GM13977 (cell line): Measurements from ENCODE around the gene RASSF5.

Experiments used
- DNase-seq: peaks from one replicate; pipeline ENCODE4 v3.0.0; 2012; ENCODE audit warnings: low spot score
- in situ Hi-C: fragments of 300-500 bp; cut with MboI; formaldehyde crosslinking; loops from one replicate; pipeline ENCODE4 v1.12.0; 2022; ENCODE audit warnings: low sequenced_read_pairs, low pct_unique_long_range_greater_than_20kb, mixed read lengths, inconsistent platforms; ENCODE audit not compliant: unreplicated experiment
- TF ChIP-seq, protein P1 (sequence below): IDR thresholded peaks from 2 replicates; pipeline ENCODE4 v1.5.1; 2012; ENCODE audit warnings: mild to moderate bottlenecking, control low read depth; ENCODE audit not compliant: insufficient read depth; ENCODE audit errors: extremely low read depth, missing control alignments

The RASSF5 gene

DNA sequence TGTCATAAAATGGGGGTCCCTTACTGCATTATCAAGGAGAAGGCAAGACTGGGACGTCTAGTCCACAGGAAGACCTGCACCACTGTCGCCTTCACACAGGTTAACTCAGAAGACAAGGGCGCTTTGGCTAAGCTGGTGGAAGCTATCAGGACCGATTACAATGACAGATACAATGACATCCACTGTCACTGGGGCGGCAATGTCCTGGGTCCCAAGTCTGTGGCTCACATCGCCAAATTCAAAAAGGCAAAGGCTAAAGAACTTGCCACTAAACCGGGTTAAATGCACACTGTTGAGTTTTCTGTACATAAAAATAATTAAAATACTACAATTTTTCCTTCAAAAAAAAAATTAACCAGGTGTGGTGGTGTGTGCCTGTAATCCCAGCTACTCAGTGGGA, 22.1 kb downstream of the RASSF5 start:
- in situ Hi-C loops, result no loop called here
- TF ChIP-seq, protein P1, sequence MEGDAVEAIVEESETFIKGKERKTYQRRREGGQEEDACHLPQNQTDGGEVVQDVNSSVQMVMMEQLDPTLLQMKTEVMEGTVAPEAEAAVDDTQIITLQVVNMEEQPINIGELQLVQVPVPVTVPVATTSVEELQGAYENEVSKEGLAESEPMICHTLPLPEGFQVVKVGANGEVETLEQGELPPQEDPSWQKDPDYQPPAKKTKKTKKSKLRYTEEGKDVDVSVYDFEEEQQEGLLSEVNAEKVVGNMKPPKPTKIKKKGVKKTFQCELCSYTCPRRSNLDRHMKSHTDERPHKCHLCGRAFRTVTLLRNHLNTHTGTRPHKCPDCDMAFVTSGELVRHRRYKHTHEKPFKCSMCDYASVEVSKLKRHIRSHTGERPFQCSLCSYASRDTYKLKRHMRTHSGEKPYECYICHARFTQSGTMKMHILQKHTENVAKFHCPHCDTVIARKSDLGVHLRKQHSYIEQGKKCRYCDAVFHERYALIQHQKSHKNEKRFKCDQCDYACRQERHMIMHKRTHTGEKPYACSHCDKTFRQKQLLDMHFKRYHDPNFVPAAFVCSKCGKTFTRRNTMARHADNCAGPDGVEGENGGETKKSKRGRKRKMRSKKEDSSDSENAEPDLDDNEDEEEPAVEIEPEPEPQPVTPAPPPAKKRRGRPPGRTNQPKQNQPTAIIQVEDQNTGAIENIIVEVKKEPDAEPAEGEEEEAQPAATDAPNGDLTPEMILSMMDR, result no peak
- no peak for DNase-seq

DNA sequence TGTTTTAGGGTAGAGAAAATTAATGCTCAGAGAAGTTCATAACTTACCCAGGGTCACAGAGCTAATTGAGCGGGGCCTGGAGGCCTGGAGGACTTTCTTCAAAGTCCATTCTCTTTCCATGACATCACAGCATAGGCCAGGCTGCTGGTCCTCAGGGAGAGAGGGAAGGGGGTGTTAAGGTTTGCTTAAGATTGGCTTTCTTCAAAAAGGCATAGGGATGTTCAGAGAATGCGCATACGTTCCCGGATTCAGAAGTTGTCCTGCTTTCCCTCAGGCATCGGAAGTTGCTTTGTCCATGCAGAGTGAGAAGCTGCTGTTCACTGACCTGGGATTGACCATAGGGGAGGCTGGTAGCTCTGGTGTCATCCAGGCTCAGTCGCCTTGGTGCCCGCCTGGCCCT, 25.0 kb downstream of the RASSF5 start:
- in situ Hi-C loops, result no loop called here
- no peak for DNase-seq
- TF ChIP-seq, protein P1, result no peak

DNA sequence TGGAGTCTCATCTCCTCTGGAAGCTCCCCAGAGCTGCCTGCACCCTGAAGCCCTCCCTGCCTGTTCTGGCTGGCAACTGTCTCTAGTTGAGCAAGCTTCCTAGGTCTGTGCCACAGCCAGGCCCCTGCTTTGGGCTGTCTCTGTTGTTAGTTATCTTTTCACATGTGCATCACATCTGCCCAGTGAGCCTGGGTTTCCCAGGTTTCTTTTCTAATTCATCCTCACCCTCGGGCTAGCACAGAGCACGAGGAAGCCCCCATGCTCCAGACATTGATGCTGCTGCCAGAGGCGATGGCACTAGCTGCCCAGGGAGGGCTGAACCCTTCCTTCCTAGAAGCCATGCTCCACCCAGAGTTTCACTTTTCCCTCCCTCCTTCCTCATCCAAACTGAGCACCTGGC, 27.2 kb downstream of the RASSF5 start:
- DNase-seq, result no peak
- in situ Hi-C loops, result no loop called here
- TF ChIP-seq, protein P1, result no peak

DNA sequence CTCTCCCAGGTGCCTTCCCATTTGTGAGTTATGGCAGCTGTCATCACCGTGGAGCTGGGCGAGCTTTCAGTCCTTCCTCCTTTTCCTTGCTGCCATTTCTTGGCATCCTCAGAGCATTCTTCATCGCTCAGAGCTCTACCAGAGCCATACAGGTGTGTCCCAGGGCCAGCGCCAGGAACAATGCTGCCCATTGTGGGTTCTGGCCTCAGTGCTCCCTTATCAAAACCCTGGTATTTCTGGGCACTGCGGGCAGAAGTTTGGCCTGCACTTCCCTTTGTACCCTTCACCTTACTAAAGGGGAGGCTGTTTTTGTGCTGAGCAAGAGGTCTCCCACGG, 28.5 kb downstream of the RASSF5 start:
- in situ Hi-C loops, result no loop called here
- TF ChIP-seq, protein P1, result no peak

DNA sequence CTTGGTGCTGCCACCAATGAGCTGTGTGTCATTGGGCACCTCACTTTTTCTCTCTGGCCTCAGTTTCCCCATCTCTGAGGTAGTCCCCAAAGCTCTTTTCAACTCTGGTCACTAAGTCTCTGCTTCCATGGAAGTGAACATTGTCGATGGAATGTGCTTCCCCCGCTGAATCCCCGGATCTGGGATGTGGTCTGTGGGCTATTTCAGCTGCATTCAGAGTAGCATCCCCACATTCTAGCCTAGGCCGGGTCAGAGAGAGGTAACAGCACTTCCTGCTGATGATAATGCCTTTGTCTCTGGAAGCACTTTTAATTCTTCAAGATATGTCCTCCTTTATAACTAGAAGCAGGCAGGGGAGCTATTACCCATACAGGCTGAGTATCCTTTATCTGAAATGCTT, 29.8 kb downstream of the RASSF5 start:
- DNase-seq, result no peak
- TF ChIP-seq, protein P1, result no peak
- in situ Hi-C loops, result no loop called here

More for the DNA sequence above, 28.5 kb downstream of the RASSF5 start:
- DNase-seq, result no peak

DNA sequence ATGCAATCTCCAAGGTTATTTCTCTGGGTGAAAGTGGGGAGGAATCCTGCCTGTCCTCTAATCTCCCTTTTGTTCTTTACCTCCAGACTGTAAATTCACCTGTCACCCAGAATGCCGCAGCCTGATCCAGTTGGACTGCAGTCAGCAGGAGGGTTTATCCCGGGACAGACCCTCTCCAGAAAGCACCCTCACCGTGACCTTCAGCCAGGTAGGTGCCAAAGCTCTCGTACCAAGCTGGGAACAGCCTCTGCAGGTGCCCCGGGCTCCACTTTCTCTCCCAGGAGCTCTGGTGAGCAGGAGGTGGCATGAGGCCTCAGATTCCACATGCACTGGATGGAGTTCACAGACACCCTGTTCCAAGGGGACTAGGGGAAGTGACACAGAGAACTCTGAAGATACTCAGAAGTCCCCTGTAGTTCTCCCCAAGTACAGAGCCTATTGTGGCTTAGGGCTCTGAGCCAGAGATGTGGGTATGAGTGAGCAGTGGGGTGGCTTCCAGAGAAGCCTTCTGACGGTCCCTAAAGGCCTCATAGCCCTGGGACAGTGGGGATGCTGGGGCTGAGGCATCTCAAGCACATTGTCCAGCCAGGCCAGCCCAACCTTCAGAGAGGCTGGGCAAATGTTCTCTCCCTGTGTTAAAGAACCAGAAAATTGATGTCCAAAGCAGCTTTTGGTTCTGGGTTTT, 30.9 kb downstream of the RASSF5 start:
- TF ChIP-seq, protein P1, result no peak
- in situ Hi-C loops, result no loop called here
- DNase-seq, result no peak
